Measurements from ENCODE around the gene MTIF3. TPM values are rescaled to one million over a fixed set of nuclear protein-coding genes. Genes with fewer than 3 reads are reported as not detected.

Gene MTIF3
- total RNA-seq (2022; extraction: Qiagen RNA extraction; ENCODE audit: low read depth), result 18.1 to 26.9 TPM (median 20.2 TPM) in 5 replicates

GRCh38 chr13:27449936-27450828 lies at the start of gene MTIF3:
MTIF3 (minus strand) TSS chr13:27450564; CDS start chr13:27440448, 10,116 bp downstream.

GRCh38 chr13:27424246-27425157 lies 25.9 kb downstream of the MTIF3 start, which contains the start of gene GTF3A:
GTF3A (plus strand) TSS chr13:27424619.

Other genes with a start within 250 kb of the MTIF3 start
- gene RPL21, start 199.0 kb downstream of the MTIF3 start, total RNA-seq (2022; extraction: Qiagen RNA extraction; ENCODE audit: low read depth), result 1,237 to 1,842 TPM (median 1,383 TPM) in 5 replicates
- gene RASL11A, start 179.7 kb downstream of the MTIF3 start, total RNA-seq (2022; extraction: Qiagen RNA extraction; ENCODE audit: low read depth), result 2.3 to 4.4 TPM (median 3.9 TPM) in 5 replicates
- 93.3 to 103 TPM (median 100 TPM) in 5 replicates for gene GTF3A, start 25.9 kb downstream of the MTIF3 start, total RNA-seq (2022; extraction: Qiagen RNA extraction; ENCODE audit: low read depth)
- 1.9 to 3.7 TPM (median 3.5 TPM) in 5 replicates for gene LNX2, start 170.0 kb upstream of the MTIF3 start, total RNA-seq (2022; extraction: Qiagen RNA extraction; ENCODE audit: low read depth)
- gene POLR1D, start 171.3 kb upstream of the MTIF3 start, total RNA-seq (2022; extraction: Qiagen RNA extraction; ENCODE audit: low read depth), result 148 to 192 TPM (median 173 TPM) in 5 replicates